H1 (cell line): ENCODE data around the gene PTPRT. TPM values are rescaled to one million over a fixed set of nuclear protein-coding genes. Genes with fewer than 3 reads are reported as not detected.

Experiments used
- CEBPB ChIP-seq: IDR thresholded peaks from 2 replicates; pipeline ENCODE4 v1.6.1; 2012; ENCODE audit warnings: low read depth, low read length
- GABPA ChIP-seq: IDR thresholded peaks from 2 replicates; pipeline ENCODE4 v1.6.1; 2011; ENCODE audit warnings: mild to moderate bottlenecking, low read length, moderate library complexity, borderline replicate concordance; ENCODE audit not compliant: insufficient read depth
- HDAC6 ChIP-seq: IDR thresholded peaks from one replicate; pipeline ENCODE4 v1.7.1; 2012; ENCODE audit warnings: low read depth, mild to moderate bottlenecking, inconsistent platforms, low read length, moderate library complexity
- TEAD4 ChIP-seq: IDR thresholded peaks from 2 replicates; pipeline ENCODE4 v1.6.1; 2012; ENCODE audit warnings: low read depth, low read length, inconsistent platforms, mixed read lengths
- polyA plus RNA-seq, 7 experiments: library from polyadenylated mRNA; depleted of rRNA in 3 of 7; stranded (reverse) in 5 of 7; unstranded in 2 of 7; fragments of >200 nt in 5 of 7; fragments of 200-250 nt in 2 of 7; gene quantifications; 1 replicate in 5 of 7; 2 replicates in 1 of 7; 4 replicates in 1 of 7; pipeline versions ENCODE4 v1.2.1 to v1.2.3, GENCODE V29; 2011 to 2013; ENCODE audit warnings: missing spikeins in 2 of 7, mixed read lengths in 2 of 7
- total RNA-seq: library from RNA; stranded (reverse); fragmentation: NEBNext Ultra II Directional; extraction: Animal tissue kit (Norgen Biotek cat#: 25700); gene quantifications from 2 replicates; pipeline ENCODE4 v1.2.1, GENCODE V29; 2021
- TF ChIP-seq, protein P1 (sequence below): fragments of 300-600 bp; sonication (generic); IDR thresholded peaks from 2 replicates; pipeline ENCODE4 v1.7.1; 2012; ENCODE audit warnings: low read length, moderate library complexity, mild to moderate bottlenecking, inconsistent platforms; ENCODE audit not compliant: insufficient replicate concordance

PTPRT gene
- total and polyA plus RNA-seq, 2 of the 8 experiments (the other 6 are each of a cell fraction or from before 2014, with no cell fraction given) = 0.33 to 1.8 TPM

DNA sequence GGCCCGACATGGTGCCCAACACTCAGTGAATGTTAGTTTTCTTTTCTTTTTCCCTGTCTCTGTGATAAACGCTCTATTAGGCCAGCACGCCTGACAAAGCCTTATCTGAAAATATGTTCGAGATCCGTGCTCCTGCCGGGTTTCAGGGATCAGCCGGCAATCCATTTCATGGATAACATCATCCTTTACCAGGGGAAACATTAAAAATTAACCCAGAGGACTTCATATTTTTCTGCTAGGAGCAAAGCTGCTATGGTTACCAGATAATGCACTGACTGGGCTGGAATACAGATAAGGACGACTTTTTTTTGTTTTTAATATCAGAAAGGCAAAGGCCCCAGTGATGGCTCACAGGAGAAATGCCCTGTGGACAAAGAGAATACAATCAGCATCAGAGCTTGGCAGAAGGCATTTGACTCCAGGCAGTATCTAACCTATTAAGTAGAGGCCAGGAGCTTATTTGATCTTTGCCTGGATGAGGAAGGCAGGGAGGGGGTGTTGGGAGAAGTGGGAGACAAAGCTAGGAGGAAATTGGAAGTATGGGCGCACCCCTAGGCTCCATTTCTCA lies 1089.5 kb downstream of the PTPRT start (continued):
- TF ChIP-seq, protein P1, sequence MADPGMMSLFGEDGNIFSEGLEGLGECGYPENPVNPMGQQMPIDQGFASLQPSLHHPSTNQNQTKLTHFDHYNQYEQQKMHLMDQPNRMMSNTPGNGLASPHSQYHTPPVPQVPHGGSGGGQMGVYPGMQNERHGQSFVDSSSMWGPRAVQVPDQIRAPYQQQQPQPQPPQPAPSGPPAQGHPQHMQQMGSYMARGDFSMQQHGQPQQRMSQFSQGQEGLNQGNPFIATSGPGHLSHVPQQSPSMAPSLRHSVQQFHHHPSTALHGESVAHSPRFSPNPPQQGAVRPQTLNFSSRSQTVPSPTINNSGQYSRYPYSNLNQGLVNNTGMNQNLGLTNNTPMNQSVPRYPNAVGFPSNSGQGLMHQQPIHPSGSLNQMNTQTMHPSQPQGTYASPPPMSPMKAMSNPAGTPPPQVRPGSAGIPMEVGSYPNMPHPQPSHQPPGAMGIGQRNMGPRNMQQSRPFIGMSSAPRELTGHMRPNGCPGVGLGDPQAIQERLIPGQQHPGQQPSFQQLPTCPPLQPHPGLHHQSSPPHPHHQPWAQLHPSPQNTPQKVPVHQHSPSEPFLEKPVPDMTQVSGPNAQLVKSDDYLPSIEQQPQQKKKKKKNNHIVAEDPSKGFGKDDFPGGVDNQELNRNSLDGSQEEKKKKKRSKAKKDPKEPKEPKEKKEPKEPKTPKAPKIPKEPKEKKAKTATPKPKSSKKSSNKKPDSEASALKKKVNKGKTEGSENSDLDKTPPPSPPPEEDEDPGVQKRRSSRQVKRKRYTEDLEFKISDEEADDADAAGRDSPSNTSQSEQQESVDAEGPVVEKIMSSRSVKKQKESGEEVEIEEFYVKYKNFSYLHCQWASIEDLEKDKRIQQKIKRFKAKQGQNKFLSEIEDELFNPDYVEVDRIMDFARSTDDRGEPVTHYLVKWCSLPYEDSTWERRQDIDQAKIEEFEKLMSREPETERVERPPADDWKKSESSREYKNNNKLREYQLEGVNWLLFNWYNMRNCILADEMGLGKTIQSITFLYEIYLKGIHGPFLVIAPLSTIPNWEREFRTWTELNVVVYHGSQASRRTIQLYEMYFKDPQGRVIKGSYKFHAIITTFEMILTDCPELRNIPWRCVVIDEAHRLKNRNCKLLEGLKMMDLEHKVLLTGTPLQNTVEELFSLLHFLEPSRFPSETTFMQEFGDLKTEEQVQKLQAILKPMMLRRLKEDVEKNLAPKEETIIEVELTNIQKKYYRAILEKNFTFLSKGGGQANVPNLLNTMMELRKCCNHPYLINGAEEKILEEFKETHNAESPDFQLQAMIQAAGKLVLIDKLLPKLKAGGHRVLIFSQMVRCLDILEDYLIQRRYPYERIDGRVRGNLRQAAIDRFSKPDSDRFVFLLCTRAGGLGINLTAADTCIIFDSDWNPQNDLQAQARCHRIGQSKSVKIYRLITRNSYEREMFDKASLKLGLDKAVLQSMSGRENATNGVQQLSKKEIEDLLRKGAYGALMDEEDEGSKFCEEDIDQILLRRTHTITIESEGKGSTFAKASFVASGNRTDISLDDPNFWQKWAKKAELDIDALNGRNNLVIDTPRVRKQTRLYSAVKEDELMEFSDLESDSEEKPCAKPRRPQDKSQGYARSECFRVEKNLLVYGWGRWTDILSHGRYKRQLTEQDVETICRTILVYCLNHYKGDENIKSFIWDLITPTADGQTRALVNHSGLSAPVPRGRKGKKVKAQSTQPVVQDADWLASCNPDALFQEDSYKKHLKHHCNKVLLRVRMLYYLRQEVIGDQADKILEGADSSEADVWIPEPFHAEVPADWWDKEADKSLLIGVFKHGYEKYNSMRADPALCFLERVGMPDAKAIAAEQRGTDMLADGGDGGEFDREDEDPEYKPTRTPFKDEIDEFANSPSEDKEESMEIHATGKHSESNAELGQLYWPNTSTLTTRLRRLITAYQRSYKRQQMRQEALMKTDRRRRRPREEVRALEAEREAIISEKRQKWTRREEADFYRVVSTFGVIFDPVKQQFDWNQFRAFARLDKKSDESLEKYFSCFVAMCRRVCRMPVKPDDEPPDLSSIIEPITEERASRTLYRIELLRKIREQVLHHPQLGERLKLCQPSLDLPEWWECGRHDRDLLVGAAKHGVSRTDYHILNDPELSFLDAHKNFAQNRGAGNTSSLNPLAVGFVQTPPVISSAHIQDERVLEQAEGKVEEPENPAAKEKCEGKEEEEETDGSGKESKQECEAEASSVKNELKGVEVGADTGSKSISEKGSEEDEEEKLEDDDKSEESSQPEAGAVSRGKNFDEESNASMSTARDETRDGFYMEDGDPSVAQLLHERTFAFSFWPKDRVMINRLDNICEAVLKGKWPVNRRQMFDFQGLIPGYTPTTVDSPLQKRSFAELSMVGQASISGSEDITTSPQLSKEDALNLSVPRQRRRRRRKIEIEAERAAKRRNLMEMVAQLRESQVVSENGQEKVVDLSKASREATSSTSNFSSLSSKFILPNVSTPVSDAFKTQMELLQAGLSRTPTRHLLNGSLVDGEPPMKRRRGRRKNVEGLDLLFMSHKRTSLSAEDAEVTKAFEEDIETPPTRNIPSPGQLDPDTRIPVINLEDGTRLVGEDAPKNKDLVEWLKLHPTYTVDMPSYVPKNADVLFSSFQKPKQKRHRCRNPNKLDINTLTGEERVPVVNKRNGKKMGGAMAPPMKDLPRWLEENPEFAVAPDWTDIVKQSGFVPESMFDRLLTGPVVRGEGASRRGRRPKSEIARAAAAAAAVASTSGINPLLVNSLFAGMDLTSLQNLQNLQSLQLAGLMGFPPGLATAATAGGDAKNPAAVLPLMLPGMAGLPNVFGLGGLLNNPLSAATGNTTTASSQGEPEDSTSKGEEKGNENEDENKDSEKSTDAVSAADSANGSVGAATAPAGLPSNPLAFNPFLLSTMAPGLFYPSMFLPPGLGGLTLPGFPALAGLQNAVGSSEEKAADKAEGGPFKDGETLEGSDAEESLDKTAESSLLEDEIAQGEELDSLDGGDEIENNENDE = no peak
- TF ChIP-seq GABPA = no peak
- no peak for TF ChIP-seq HDAC6
- TF ChIP-seq TEAD4 = no peak
- TF ChIP-seq CEBPB = no peak
